IMR-90 (cell line): ENCODE data around the gene SLC38A1. TPM values are rescaled to one million over a fixed set of nuclear protein-coding genes. Genes with fewer than 3 reads are reported as not detected.
A peak's percentile ranks its signal among the peaks of the same experiment; 100 is the strongest.

Source experiments
- ATAC-seq: fragments of 200-7000 bp; cut with Tn5 transposase; 2 replicates; pipeline ENCODE4 v1.9.1; 2020; ENCODE audit warnings: low read depth, mild to moderate bottlenecking, moderate library complexity
- BruUV-seq: library from RNA; stranded (reverse); fragments of 400-500 nt; replicated peaks from 2 replicates; lab custom pipeline; 2021; lab: Mats Ljungman, UMichigan
- CTCF ChIA-PET: fragments of 300-600 bp; formaldehyde crosslinking; extraction: SDS; loops from one replicate; lab custom pipeline; 2021; ENCODE audit warnings: antibody characterized with exemption; lab: Yijun Ruan, JAX
- POLR2A ChIA-PET: fragments of 300-600 bp; sonication (Branson Sonifier 250); formaldehyde crosslinking; loops from one replicate; lab custom pipeline; 2022; ENCODE audit warnings: antibody characterized with exemption; ENCODE audit not compliant: unreplicated experiment; lab: Charles Lee
- DNase-seq: peaks from one replicate; pipeline ENCODE4 v3.0.0; 2013
- H2AFZ ChIP-seq: replicated peaks from 2 replicates; pipeline ENCODE3; 2013; ENCODE audit warnings: low read length, mild to moderate bottlenecking; ENCODE audit not compliant: poor library complexity
- H2AK5ac ChIP-seq: 2 replicates; pipeline ENCODE4 v1.6.1; 2013; ENCODE audit warnings: low read depth, low read length, inconsistent platforms
- H2AK9ac ChIP-seq: replicated peaks from 2 replicates; pipeline ENCODE3; 2013; ENCODE audit warnings: mild to moderate bottlenecking, low read depth, low read length, moderate library complexity; ENCODE audit not compliant: poor library complexity
- H2BK120ac ChIP-seq: 2 replicates; pipeline ENCODE4 v1.6.1; 2013; ENCODE audit warnings: low read depth, low read length, inconsistent platforms
- H2BK15ac ChIP-seq: 3 replicates; pipeline ENCODE4 v1.6.1; 2013; ENCODE audit warnings: low read depth, low read length, inconsistent platforms
- H2BK20ac ChIP-seq: 2 replicates; pipeline ENCODE4 v1.6.1; 2013; ENCODE audit warnings: low read depth, mild to moderate bottlenecking, inconsistent platforms, low read length, moderate library complexity
- H2BK5ac ChIP-seq: 2 replicates; pipeline ENCODE4 v1.6.1; 2013; ENCODE audit warnings: mild to moderate bottlenecking, low read depth, low read length, inconsistent platforms; ENCODE audit not compliant: poor library complexity, severe bottlenecking
- H3K14ac ChIP-seq: replicated peaks from 2 replicates; pipeline ENCODE4 v1.6.1; 2013; ENCODE audit warnings: low read depth, low read length, inconsistent platforms
- H3K18ac ChIP-seq: 2 replicates; pipeline ENCODE4 v1.6.1; 2013; ENCODE audit warnings: low read depth, low read length, control low read depth
- H3K23ac ChIP-seq: 2 replicates; pipeline ENCODE4 v1.6.1; 2013; ENCODE audit warnings: low read depth, low read length, inconsistent platforms
- H3K27ac ChIP-seq: 2 replicates; pipeline ENCODE4 v1.5.1; 2013; ENCODE audit warnings: mild to moderate bottlenecking, control low read depth, low read length; ENCODE audit not compliant: insufficient read depth
- H3K27me3 ChIP-seq: 2 replicates; pipeline ENCODE4 v1.6.1; 2013; ENCODE audit warnings: low read length; ENCODE audit not compliant: control insufficient read depth, insufficient read depth
- H3K36me3 ChIP-seq: 2 replicates; pipeline ENCODE4 v1.6.1; 2013; ENCODE audit warnings: low read length, mixed read lengths; ENCODE audit not compliant: control insufficient read depth, insufficient read depth
- H3K4ac ChIP-seq: 2 replicates; pipeline ENCODE4 v1.6.1; 2013; ENCODE audit warnings: low read depth, low read length, inconsistent platforms
- H3K4me1 ChIP-seq: 2 replicates; pipeline ENCODE4 v1.6.1; 2013; ENCODE audit warnings: low read length, mixed read lengths; ENCODE audit not compliant: control insufficient read depth, insufficient read depth
- H3K4me2 ChIP-seq: 2 replicates; pipeline ENCODE4 v1.6.1; 2013; ENCODE audit warnings: low read depth, mild to moderate bottlenecking, control low read depth, low read length, moderate library complexity
- H3K4me3 ChIP-seq: 2 replicates; pipeline ENCODE4 v1.5.1; 2013; ENCODE audit warnings: low read depth, mild to moderate bottlenecking, control low read depth, low read length, moderate library complexity; ENCODE audit not compliant: insufficient read depth
- H3K56ac ChIP-seq: 2 replicates; pipeline ENCODE4 v1.6.1; 2013; ENCODE audit warnings: low read length, inconsistent platforms; ENCODE audit not compliant: insufficient read depth; ENCODE audit errors: extremely low read depth
- H3K79me1 ChIP-seq, 2 experiments: 2 replicates each; pipeline ENCODE4 v1.6.1; 2013; ENCODE audit warnings: low read length in 2 of 2, inconsistent platforms in 1 of 2, low read depth in 1 of 2
- H3K9ac ChIP-seq: 2 replicates; pipeline ENCODE4 v1.6.1; 2013; ENCODE audit warnings: low read depth, low read length, control low read depth
- H3K9me1 ChIP-seq: 2 replicates; pipeline ENCODE4 v1.6.1; 2013; ENCODE audit warnings: low read length, inconsistent platforms; ENCODE audit not compliant: insufficient read depth
- H3K9me3 ChIP-seq: 2 replicates; pipeline ENCODE4 v1.6.1; 2013; ENCODE audit warnings: low read length; ENCODE audit not compliant: control insufficient read depth, insufficient read depth
- H4K20me1 ChIP-seq: 2 replicates; pipeline ENCODE4 v1.6.1; 2013; ENCODE audit warnings: low read length, inconsistent platforms; ENCODE audit not compliant: insufficient read depth
- H4K5ac ChIP-seq: 2 replicates; pipeline ENCODE4 v1.6.1; 2013; ENCODE audit warnings: mild to moderate bottlenecking, low read depth, low read length, control low read depth
- H4K8ac ChIP-seq, 2 experiments: 2 replicates each; pipeline ENCODE4 v1.6.1; 2013; ENCODE audit warnings: low read depth in 2 of 2, low read length in 2 of 2, control low read depth in 1 of 2, inconsistent platforms in 1 of 2
- H4K91ac ChIP-seq: 2 replicates; pipeline ENCODE4 v1.6.1; 2013; ENCODE audit warnings: low read depth, low read length, inconsistent platforms; ENCODE audit not compliant: insufficient read depth
- BHLHE40 ChIP-seq: fragments of 150-350 bp; IDR thresholded peaks from 2 replicates; pipeline ENCODE4 v1.6.1; 2016; ENCODE audit warnings: mild to moderate bottlenecking, low read depth, low read length
- CEBPB ChIP-seq: IDR thresholded peaks from 2 replicates; pipeline ENCODE4 v1.6.1; 2012; ENCODE audit warnings: low read depth, low read length, improper control_type of control experiment
- CHD1 ChIP-seq: IDR thresholded peaks from 2 replicates; pipeline ENCODE4 v1.6.1; 2012; ENCODE audit warnings: low read depth, low read length, improper control_type of control experiment
- ELK1 ChIP-seq: fragments of 150-350 bp; IDR thresholded peaks from 2 replicates; pipeline ENCODE4 v1.6.1; 2016; ENCODE audit warnings: low read depth, mild to moderate bottlenecking, low read length, moderate library complexity, borderline replicate concordance
- FOS ChIP-seq: fragments of 150-350 bp; IDR thresholded peaks from 2 replicates; pipeline ENCODE4 v1.6.1; 2016; ENCODE audit warnings: low read depth, low read length
- MAFK ChIP-seq: IDR thresholded peaks from 2 replicates; pipeline ENCODE4 v1.6.1; 2012; ENCODE audit warnings: low read depth, low read length, improper control_type of control experiment
- MAZ ChIP-seq: IDR thresholded peaks from 2 replicates; pipeline ENCODE4 v1.6.1; 2012; ENCODE audit warnings: low read depth, mild to moderate bottlenecking, low read length, improper control_type of control experiment, moderate library complexity, borderline replicate concordance
- MXI1 ChIP-seq: IDR thresholded peaks from 2 replicates; pipeline ENCODE4 v1.6.1; 2012; ENCODE audit warnings: low read depth, mild to moderate bottlenecking, low read length, moderate library complexity, borderline replicate concordance
- NFE2L2 ChIP-seq: fragments of 150-350 bp; IDR thresholded peaks from 2 replicates; pipeline ENCODE4 v1.6.1; 2016; ENCODE audit warnings: low read depth, mild to moderate bottlenecking, low read length
- POLR2A ChIP-seq: IDR thresholded peaks from 2 replicates; pipeline ENCODE4 v1.6.1; 2012; ENCODE audit warnings: mild to moderate bottlenecking, low read depth, low read length
- RAD21 ChIP-seq: IDR thresholded peaks from 2 replicates; pipeline ENCODE4 v1.6.1; 2012; ENCODE audit warnings: low read length, improper control_type of control experiment
- RCOR1 ChIP-seq: IDR thresholded peaks from 2 replicates; pipeline ENCODE4 v1.6.1; 2012; ENCODE audit warnings: mild to moderate bottlenecking, low read length, improper control_type of control experiment; ENCODE audit not compliant: insufficient replicate concordance
- RFX5 ChIP-seq: IDR thresholded peaks from 2 replicates; pipeline ENCODE4 v1.8.0; 2012; ENCODE audit warnings: low read depth, mild to moderate bottlenecking, low read length, moderate library complexity
- SMC3 ChIP-seq: fragments of 150-350 bp; IDR thresholded peaks from 2 replicates; pipeline ENCODE4 v1.6.1; 2016; ENCODE audit warnings: low read depth, mild to moderate bottlenecking, antibody characterized with exemption, low read length, moderate library complexity
- USF2 ChIP-seq: fragments of 150-350 bp; IDR thresholded peaks from 2 replicates; pipeline ENCODE4 v1.6.1; 2017; ENCODE audit warnings: mild to moderate bottlenecking, antibody characterized with exemption, low read length, low read depth
- WGBS, 2 experiments: methylation state at CpG; one replicate each; pipeline versions ENCODE4 v1.1.5 to v1.1.7; 2013; ENCODE audit warnings: missing lambda C conversion rate in 2 of 2; ENCODE audit not compliant: insufficient read length in 1 of 2; ENCODE audit errors: extremely low coverage in 2 of 2; 5-methylcytosine and 5-hydroxymethylcytosine counted together
- dilution Hi-C: fragments of 300-500 bp; cut with HindIII; formaldehyde crosslinking; loops from one replicate; pipeline ENCODE4 v1.14.3; 2018; ENCODE audit warnings: low sequenced_read_pairs; ENCODE audit not compliant: unreplicated experiment
- in situ Hi-C: fragments of 300-500 bp; cut with MboI; formaldehyde crosslinking; loops from 3 replicates; pipeline ENCODE4 v1.14.3; 2019; ENCODE audit warnings: low sequenced_read_pairs, inconsistent platforms, mixed read lengths
- intact Hi-C: fragments of 100-400 bp; cut with micrococcal nuclease; formaldehyde crosslinking; loops from 2 replicates; pipeline ENCODE4 v1.10.0; 2022
- polyA plus RNA-seq, 3 experiments: library from polyadenylated mRNA; depleted of rRNA; stranded (reverse); fragments of >200 nt; gene quantifications; 2 replicates each; pipeline ENCODE4 v1.2.3, GENCODE V29; 2012; ENCODE audit warnings: low replicate concordance in 1 of 3
- total RNA-seq: library from RNA; depleted of rRNA; stranded (reverse); fragments of >200 nt; gene quantifications from 2 replicates; pipeline ENCODE4 v1.2.3, GENCODE V29; 2012
- TF ChIP-seq, protein P1 (sequence below): conservative IDR thresholded peaks from 2 replicates; pipeline ENCODE4 v1.5.1; 2012; ENCODE audit warnings: mild to moderate bottlenecking, low read depth, low read length, improper control_type of control experiment

The SLC38A1 gene
- total and polyA plus RNA-seq, 2 of the 4 experiments (the other 2 are of a cell fraction): 22.8 to 61.5 TPM

DNA sequence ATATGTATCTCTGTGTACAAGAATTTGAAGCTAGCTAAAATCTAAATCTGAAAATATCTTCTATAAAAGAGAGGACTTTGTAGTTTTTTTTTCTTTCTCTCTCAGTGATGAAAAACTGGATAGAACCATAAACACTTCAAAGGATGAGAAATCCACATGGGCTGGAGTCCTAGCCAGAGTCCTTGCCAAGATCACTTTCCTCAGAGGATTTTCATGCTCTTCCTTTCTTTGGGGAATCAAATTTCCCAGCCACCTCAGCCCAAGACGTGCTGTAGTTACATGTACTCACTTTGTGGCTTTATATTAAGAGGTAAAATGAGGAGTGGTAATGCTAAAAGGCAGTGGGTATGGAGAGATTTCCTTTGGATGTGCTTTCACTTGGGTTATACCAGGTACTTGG, 110.3 kb downstream of the SLC38A1 start:
- Histone ChIP-seq H4K5ac (no peak overlapping the region), H3K18ac (no peak overlapping the region), H3K9me3 (no peaks in the 10 kb centered on the region), H2BK20ac (no peak overlapping the region), H3K4me1 (peaks cover 3% of the 10 kb centered on the region), H4K20me1 (no peaks in the 10 kb centered on the region), H3K9ac (no peak overlapping the region), H2AK5ac (no peak overlapping the region), H3K36me3 (no peaks in the 10 kb centered on the region), H2BK15ac (no peak overlapping the region), H3K56ac (no peak overlapping the region), H3K4ac (no peak overlapping the region), H4K91ac (no peak overlapping the region), H2AFZ (no peak overlapping the region), H3K4me3 (no peak overlapping the region), H3K9me1 (no peaks in the 10 kb centered on the region), H2AK9ac (no peak overlapping the region), H2BK120ac (no peak overlapping the region), H4K8ac (no peak overlapping the region), H3K79me1 (no peaks in the 10 kb centered on the region), H3K4me2 (no peak overlapping the region), H3K14ac (no peak overlapping the region), H3K23ac (no peak overlapping the region), H3K27ac (no peak overlapping the region), H3K27me3 (no peaks in the 10 kb centered on the region), H2BK5ac (no peak overlapping the region)
- CTCF ChIA-PET: no interaction called here
- WGBS, 2 experiments: no CpG with 5 or more reads among the region's 1 CpG
- TF ChIP-seq SMC3: no peak
- TF ChIP-seq FOS: no peak
- no peak for TF ChIP-seq MXI1
- no peak for TF ChIP-seq USF2
- no peak for TF ChIP-seq RAD21
- TF ChIP-seq POLR2A: no peak
- TF ChIP-seq, protein P1, sequence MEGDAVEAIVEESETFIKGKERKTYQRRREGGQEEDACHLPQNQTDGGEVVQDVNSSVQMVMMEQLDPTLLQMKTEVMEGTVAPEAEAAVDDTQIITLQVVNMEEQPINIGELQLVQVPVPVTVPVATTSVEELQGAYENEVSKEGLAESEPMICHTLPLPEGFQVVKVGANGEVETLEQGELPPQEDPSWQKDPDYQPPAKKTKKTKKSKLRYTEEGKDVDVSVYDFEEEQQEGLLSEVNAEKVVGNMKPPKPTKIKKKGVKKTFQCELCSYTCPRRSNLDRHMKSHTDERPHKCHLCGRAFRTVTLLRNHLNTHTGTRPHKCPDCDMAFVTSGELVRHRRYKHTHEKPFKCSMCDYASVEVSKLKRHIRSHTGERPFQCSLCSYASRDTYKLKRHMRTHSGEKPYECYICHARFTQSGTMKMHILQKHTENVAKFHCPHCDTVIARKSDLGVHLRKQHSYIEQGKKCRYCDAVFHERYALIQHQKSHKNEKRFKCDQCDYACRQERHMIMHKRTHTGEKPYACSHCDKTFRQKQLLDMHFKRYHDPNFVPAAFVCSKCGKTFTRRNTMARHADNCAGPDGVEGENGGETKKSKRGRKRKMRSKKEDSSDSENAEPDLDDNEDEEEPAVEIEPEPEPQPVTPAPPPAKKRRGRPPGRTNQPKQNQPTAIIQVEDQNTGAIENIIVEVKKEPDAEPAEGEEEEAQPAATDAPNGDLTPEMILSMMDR: no peak
- no peak for TF ChIP-seq RFX5
- TF ChIP-seq MAFK: no peak
- TF ChIP-seq ELK1: no peak
- TF ChIP-seq NFE2L2: no peak
- TF ChIP-seq RCOR1: no peak
- TF ChIP-seq CHD1: no peak
- TF ChIP-seq BHLHE40: no peak
- no peak for TF ChIP-seq MAZ
- no peak for TF ChIP-seq CEBPB
- dilution Hi-C loops: no loop called here
- ATAC-seq: no peak
- in situ Hi-C loops: loop anchor here (10.0 to 25.0 kb wide), 2 partner anchors 196 to 529 kb away; no protein-coding TSS in a partner anchor
- no TSS peak for BruUV-seq
- intact Hi-C loops: no loop called here
- DNase-seq: peak; percentile 19
- POLR2A ChIA-PET: no interaction called here
